Smooth muscle cell of bladder (primary cell): ENCODE results near the gene FDXACB1. TPM values are rescaled to one million over a fixed set of nuclear protein-coding genes. Genes with fewer than 3 reads are reported as not detected.

Experiments
- total RNA-seq: library from RNA; depleted of rRNA; stranded (reverse); fragments of >200 nt; gene quantifications from 2 replicates; pipeline ENCODE4 v1.2.3, GENCODE V29; 2014

FDXACB1 gene
- 1.3 and 1.8 TPM in 2 replicates for total RNA-seq

GRCh38 chr11:111878849-111879636, at the start of gene FDXACB1, which contains the start of gene CFAP68:
FDXACB1 (minus strand) TSS chr11:111879165; CDS start chr11:111879132, 33 bp downstream.
CFAP68 (plus strand) TSS chr11:111879541; CDS start chr11:111879561, 20 bp downstream.

GRCh38 chr11:111918390-111919256, 39.7 kb upstream of the FDXACB1 start, which contains the start of gene C11orf52:
C11orf52 (plus strand) TSS chr11:111918913; CDS start chr11:111918973, 60 bp downstream.

GRCh38 chr11:111912535-111912934, 33.6 kb upstream of the FDXACB1 start, which contains the start of gene HSPB2:
HSPB2 (plus strand) TSS chr11:111912734; CDS start chr11:111912830, 96 bp downstream.

GRCh38 chr11:111911563-111912401, 32.8 kb upstream of the FDXACB1 start, which contains the start of gene CRYAB:
CRYAB (minus strand) TSS chr11:111911770; CDS start chr11:111911724, 46 bp downstream.

GRCh38 chr11:111870886-111871692, 7.9 kb downstream of the FDXACB1 start, which contains the start of gene ALG9:
ALG9 (minus strand) TSS chr11:111871581; CDS start chr11:111871482, 99 bp downstream.

Other genes with a start within 250 kb of the FDXACB1 start
- 26.7 and 29.1 TPM in 2 replicates for gene PPP2R1B, start 112.8 kb downstream of the FDXACB1 start, total RNA-seq
- gene ALG9, start 7.6 kb downstream of the FDXACB1 start, total RNA-seq = 30.9 and 40.1 TPM in 2 replicates
- gene CFAP68, start 376 bp upstream of the FDXACB1 start, total RNA-seq = 8.0 and 9.6 TPM in 2 replicates
- 5.1 and 12.7 TPM in 2 replicates for gene CRYAB, start 32.6 kb upstream of the FDXACB1 start, total RNA-seq
- 0.14 and 0.18 TPM in 2 replicates for gene HSPB2, start 33.6 kb upstream of the FDXACB1 start, total RNA-seq
- 0.83 TPM in 1 of 2 replicates, not detected in the other for gene C11orf52, start 39.7 kb upstream of the FDXACB1 start, total RNA-seq
- 16.2 and 22.1 TPM in 2 replicates for gene DIXDC1, start 58.2 kb upstream of the FDXACB1 start, total RNA-seq
- gene DLAT, start 146.2 kb upstream of the FDXACB1 start, total RNA-seq = 31.7 and 35.0 TPM in 2 replicates
- gene PIH1D2, start 194.9 kb upstream of the FDXACB1 start, total RNA-seq = 1.5 and 1.6 TPM in 2 replicates
- 22.2 and 25.7 TPM in 2 replicates for gene NKAPD1, start 195.1 kb upstream of the FDXACB1 start, total RNA-seq
- gene TIMM8B, start 207.6 kb upstream of the FDXACB1 start, total RNA-seq = 69.3 and 93.7 TPM in 2 replicates
- 170 and 196 TPM in 2 replicates for gene SDHD, start 207.7 kb upstream of the FDXACB1 start, total RNA-seq